B cell (primary cell): ENCODE data around the gene MDC1.

ENCODE experiments used
- EZH2 ChIP-seq: IDR thresholded peaks from 2 replicates; pipeline ENCODE4 v1.6.1; 2012; ENCODE audit warnings: borderline replicate concordance, low read depth, mild to moderate bottlenecking, moderate library complexity, low read length; ENCODE audit not compliant: insufficient read depth, poor library complexity, severe bottlenecking
- TF ChIP-seq, protein P1 (sequence below): fragments of 200-600 bp; IDR thresholded peaks from one replicate; pipeline ENCODE4 v1.8.0; 2022; ENCODE audit warnings: antibody characterized with exemption, mild to moderate bottlenecking

DNA sequence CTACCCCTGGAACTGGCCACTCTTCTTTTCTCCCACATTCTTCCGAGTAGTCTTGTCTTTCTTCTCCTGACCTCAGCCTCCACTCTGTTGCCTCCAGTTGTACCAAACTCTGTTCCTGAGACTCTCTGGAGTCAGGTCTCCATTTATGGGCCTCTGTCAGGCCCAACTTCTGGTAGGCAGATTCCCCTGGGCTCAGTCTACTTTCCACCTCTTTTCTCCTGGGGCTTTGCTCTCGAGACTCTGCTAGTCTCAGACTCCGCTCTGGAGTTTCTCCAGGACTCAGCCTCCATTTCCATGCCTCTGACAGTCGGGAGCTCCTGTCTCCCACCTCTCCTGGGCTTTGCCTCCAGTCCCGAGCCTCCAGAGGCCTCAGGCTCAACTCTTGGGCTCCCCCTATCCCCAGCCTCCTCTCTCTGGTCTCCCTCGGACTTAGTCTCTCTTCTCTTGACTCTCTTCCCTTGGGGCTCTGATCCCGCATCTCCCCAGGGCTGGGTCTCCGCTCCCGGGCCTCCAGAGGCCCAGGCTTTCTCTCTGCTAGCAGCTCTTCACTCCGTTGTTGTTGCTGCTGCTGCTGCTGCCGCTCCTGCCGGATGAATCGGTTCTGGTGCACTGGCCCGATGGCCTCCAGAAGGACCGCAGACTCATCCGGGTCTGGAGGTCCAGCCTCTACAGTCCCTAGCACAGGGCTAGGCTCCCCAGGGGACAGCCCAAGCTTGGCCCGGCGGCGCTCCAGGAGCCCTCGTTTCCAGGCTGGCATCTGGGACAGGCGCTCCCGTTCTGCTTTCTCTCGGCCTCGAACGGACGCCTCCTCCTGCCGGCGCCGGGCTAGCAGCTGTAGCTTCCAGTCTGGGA, 31.7 kb downstream of the MDC1 start:
- TF ChIP-seq, protein P1, sequence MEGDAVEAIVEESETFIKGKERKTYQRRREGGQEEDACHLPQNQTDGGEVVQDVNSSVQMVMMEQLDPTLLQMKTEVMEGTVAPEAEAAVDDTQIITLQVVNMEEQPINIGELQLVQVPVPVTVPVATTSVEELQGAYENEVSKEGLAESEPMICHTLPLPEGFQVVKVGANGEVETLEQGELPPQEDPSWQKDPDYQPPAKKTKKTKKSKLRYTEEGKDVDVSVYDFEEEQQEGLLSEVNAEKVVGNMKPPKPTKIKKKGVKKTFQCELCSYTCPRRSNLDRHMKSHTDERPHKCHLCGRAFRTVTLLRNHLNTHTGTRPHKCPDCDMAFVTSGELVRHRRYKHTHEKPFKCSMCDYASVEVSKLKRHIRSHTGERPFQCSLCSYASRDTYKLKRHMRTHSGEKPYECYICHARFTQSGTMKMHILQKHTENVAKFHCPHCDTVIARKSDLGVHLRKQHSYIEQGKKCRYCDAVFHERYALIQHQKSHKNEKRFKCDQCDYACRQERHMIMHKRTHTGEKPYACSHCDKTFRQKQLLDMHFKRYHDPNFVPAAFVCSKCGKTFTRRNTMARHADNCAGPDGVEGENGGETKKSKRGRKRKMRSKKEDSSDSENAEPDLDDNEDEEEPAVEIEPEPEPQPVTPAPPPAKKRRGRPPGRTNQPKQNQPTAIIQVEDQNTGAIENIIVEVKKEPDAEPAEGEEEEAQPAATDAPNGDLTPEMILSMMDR: no peak
- TF ChIP-seq EZH2: no peak
